B cell (primary cell): ENCODE data around the gene PAFAH2. TPM values are rescaled to one million over a fixed set of nuclear protein-coding genes. Genes with fewer than 3 reads are reported as not detected.
"Not testable (repeated sequence)": the region's sequence is repeated elsewhere in the genome, so short reads cannot be mapped to it uniquely, and the experiment has no call there.

Source experiments
- ATAC-seq: fragments of 200-7000 bp; cut with Tn5 transposase; one replicate; pipeline ENCODE4 v1.10.0; 2021; ENCODE audit warnings: low read depth, mild to moderate bottlenecking, moderate number of reproducible peaks, moderate library complexity
- CTCF ChIA-PET: fragments of 350-600 bp; sonication (Branson Sonifier 250); formaldehyde crosslinking; loops from one replicate; lab custom pipeline; 2021; ENCODE audit warnings: antibody characterized with exemption, inconsistent platforms; lab: Charles Lee
- POLR2A ChIA-PET: fragments of 350-600 bp; sonication (Branson Sonifier 250); formaldehyde crosslinking; loops from one replicate; lab custom pipeline; 2021; ENCODE audit warnings: antibody characterized with exemption; lab: Charles Lee
- DNase-seq: peaks from one replicate; pipeline ENCODE4 v3.0.0; 2013
- H2AFZ ChIP-seq: 2 replicates; pipeline ENCODE4 v1.6.1; 2012; ENCODE audit warnings: mild to moderate bottlenecking, low read depth, low read length; ENCODE audit not compliant: insufficient read depth, poor library complexity, severe bottlenecking
- H3K27ac ChIP-seq, 2 donors: 1 replicate in 1 of 2; 2 replicates in 1 of 2; pipeline ENCODE4 v1.5.1; 2012 to 2013; ENCODE audit warnings: low read length in 2 of 2, mild to moderate bottlenecking in 2 of 2, moderate library complexity in 1 of 2
- H3K27me3 ChIP-seq, 4 experiments: fragments of 200-600 bp in 1 of 4; sonication (generic) in 1 of 4; replicated peaks in 1 of 4; 1 replicate in 2 of 4; 2 replicates in 2 of 4; pipeline versions ENCODE4 v1.6.1 to v1.7.0; 2013 to 2016; ENCODE audit warnings: low read length in 3 of 4, mild to moderate bottlenecking in 2 of 4, mixed read lengths in 1 of 4, moderate library complexity in 1 of 4; ENCODE audit not compliant: insufficient read depth in 4 of 4, control insufficient read depth in 3 of 4; ENCODE audit errors: control extremely low read depth in 1 of 4
- H3K36me3 ChIP-seq, 2 experiments: replicated peaks in 1 of 2; 1 replicate in 1 of 2; 2 replicates in 1 of 2; pipeline versions ENCODE4 v1.6.1 to v1.7.1; 2013; ENCODE audit warnings: low read length in 1 of 2; ENCODE audit not compliant: insufficient read depth in 2 of 2, control insufficient read depth in 1 of 2; ENCODE audit errors: control extremely low read depth in 1 of 2, extremely low read depth in 1 of 2
- H3K4me1 ChIP-seq, 2 donors: fragments of 200-600 bp in 1 of 2; sonication (generic) in 1 of 2; 1 replicate in 1 of 2; 2 replicates in 1 of 2; pipeline versions ENCODE4 v1.5.1 to v1.6.1; 2013 to 2017; ENCODE audit warnings: low read length in 2 of 2; ENCODE audit not compliant: control insufficient read depth in 2 of 2, insufficient read depth in 2 of 2
- H3K4me2 ChIP-seq: replicated peaks from 2 replicates; pipeline ENCODE3; 2012; ENCODE audit warnings: mild to moderate bottlenecking, low read depth, low read length; ENCODE audit not compliant: poor library complexity, severe bottlenecking
- H3K4me3 ChIP-seq, 5 experiments: fragments of 200-600 bp in 1 of 5; sonication (generic) in 1 of 5; 1 replicate in 3 of 5; 2 replicates in 2 of 5; pipeline versions ENCODE4 v1.5.1 to v1.7.0; 2011 to 2016; ENCODE audit warnings: low read length in 4 of 5, mild to moderate bottlenecking in 4 of 5, low read depth in 2 of 5, control low read depth in 1 of 5, moderate library complexity in 1 of 5; ENCODE audit not compliant: insufficient read depth in 1 of 5; ENCODE audit errors: control extremely low read depth in 1 of 5, extremely low read depth in 1 of 5
- H3K79me2 ChIP-seq: fragments of 200-600 bp; sonication (generic); one replicate; pipeline ENCODE4 v1.6.0; 2016; ENCODE audit warnings: low read length; ENCODE audit not compliant: control insufficient read depth, insufficient read depth
- H3K9ac ChIP-seq: fragments of 200-600 bp; sonication (generic); 2 replicates; pipeline ENCODE4 v1.6.1; 2017; ENCODE audit warnings: mild to moderate bottlenecking, low read length, moderate library complexity
- H3K9me3 ChIP-seq, 3 donors: one replicate each; pipeline versions ENCODE4 v1.6.1 to v1.7.1; 2013; ENCODE audit warnings: low read length in 2 of 3; ENCODE audit not compliant: control insufficient read depth in 2 of 3, insufficient read depth in 1 of 3; ENCODE audit errors: control extremely low read depth in 1 of 3
- H4K20me1 ChIP-seq: 2 replicates; pipeline ENCODE4 v1.6.0; 2012; ENCODE audit warnings: mild to moderate bottlenecking, low read length; ENCODE audit not compliant: insufficient read depth, control insufficient read depth, poor library complexity, severe bottlenecking
- H3K27ac Mint-ChIP-seq: one replicate; pipeline ENCODE4 v1.8.0; 2021; ENCODE audit warnings: mixed read lengths
- H3K27me3 Mint-ChIP-seq: one replicate; pipeline ENCODE4 v1.8.0; 2021; ENCODE audit warnings: mixed read lengths
- H3K4me1 Mint-ChIP-seq: one replicate; pipeline ENCODE4 v1.8.0; 2021; ENCODE audit warnings: mixed read lengths
- H3K4me3 Mint-ChIP-seq: one replicate; pipeline ENCODE4 v1.8.0; 2021; ENCODE audit warnings: mixed read lengths
- H3K9me3 Mint-ChIP-seq: one replicate; pipeline ENCODE4 v1.8.0; 2022; ENCODE audit warnings: mixed read lengths; ENCODE audit not compliant: insufficient read depth
- CTCF ChIP-seq: fragments of 200-600 bp; IDR thresholded peaks from one replicate; pipeline ENCODE4 v1.8.0; 2022; ENCODE audit warnings: antibody characterized with exemption, mild to moderate bottlenecking
- EZH2 ChIP-seq: IDR thresholded peaks from 2 replicates; pipeline ENCODE4 v1.6.1; 2012; ENCODE audit warnings: borderline replicate concordance, low read depth, mild to moderate bottlenecking, moderate library complexity, low read length; ENCODE audit not compliant: insufficient read depth, poor library complexity, severe bottlenecking
- WGBS: methylation state at CpG from one replicate; pipeline ENCODE4 v1.1.5; 2013; ENCODE audit warnings: missing lambda C conversion rate; ENCODE audit not compliant: insufficient coverage; 5-methylcytosine and 5-hydroxymethylcytosine counted together
- intact Hi-C: fragments of 100-400 bp; cut with micrococcal nuclease; formaldehyde crosslinking; loops from one replicate; pipeline ENCODE4 v1.10.0; 2022
- polyA plus RNA-seq: library from polyadenylated mRNA; depleted of rRNA; stranded (reverse); fragments of >200 nt; gene quantifications from 2 replicates; pipeline ENCODE4 v1.2.3, GENCODE V29; 2012
- total RNA-seq, 2 donors: library from RNA; stranded (reverse); fragments of 120-200 nt in 1 of 2; gene quantifications; 1 replicate in 1 of 2; 2 replicates in 1 of 2; pipeline versions ENCODE4 v1.2.3 to v1.2.4, GENCODE V29; 2013 to 2022

The PAFAH2 gene
- total and polyA plus RNA-seq, 2 donors (not counting 1 experiment from before 2014, with no cell fraction given) = 5.1 to 8.8 TPM

GRCh38 chr1:25936947-25937346 is 60.9 kb downstream of the PAFAH2 start:
- Histone ChIP-seq H3K4me2 (no peak overlapping the region), H3K9ac (no peak overlapping the region), H3K36me3 (no peaks in the 10 kb centered on the region), H2AFZ (no peak overlapping the region), H3K27me3 (no peaks in the 10 kb centered on the region), H3K4me1 (no peaks in the 10 kb centered on the region), H3K4me3 (no peak overlapping the region), H4K20me1 (no peaks in the 10 kb centered on the region), H3K9me3 (peaks cover 0 to 5% (median 0%) of the 10 kb centered on the region in 3 donors), H3K27ac (no peak overlapping the region), H3K79me2 (no peaks in the 10 kb centered on the region)
- H3K27ac Mint-ChIP-seq = no peak overlapping the region
- ChIA-PET POLR2A (no interaction called here), CTCF (no interaction called here)
- peaks cover 12% of the 10 kb centered on the region for H3K27me3 Mint-ChIP-seq
- TF ChIP-seq EZH2 (no peak), CTCF (no peak)
- H3K9me3 Mint-ChIP-seq = no peaks in the 10 kb centered on the region
- H3K4me3 Mint-ChIP-seq = no peak overlapping the region
- 100% methylated on average over 1 of the region's 4 CpGs for WGBS
- no peak for ATAC-seq
- H3K4me1 Mint-ChIP-seq = no peaks in the 10 kb centered on the region
- no peak for DNase-seq
- intact Hi-C loops = no loop called here

GRCh38 chr1:25933479-25934365 is 64.1 kb downstream of the PAFAH2 start:
- CTCF ChIA-PET = interaction anchor here (0.9 kb wide), 1 partner anchor 11 kb away, joined by 3 read pairs; no protein-coding TSS in a partner anchor
- intact Hi-C loops = no loop called here
- Mint-ChIP-seq H3K4me3 (no peak overlapping the region), H3K4me1 (no peaks in the 10 kb centered on the region), H3K9me3 (no peaks in the 10 kb centered on the region), H3K27ac (no peak overlapping the region), H3K27me3 (peaks cover 29% of the 10 kb centered on the region)
- no peaks in the 10 kb centered on the region for H3K79me2 ChIP-seq
- H4K20me1 ChIP-seq = no peaks in the 10 kb centered on the region
- no peaks in the 10 kb centered on the region for H3K27me3 ChIP-seq
- H3K4me2 ChIP-seq = no peak overlapping the region
- TF ChIP-seq CTCF (no peak), EZH2 (no peak)
- DNase-seq (no peak), ATAC-seq (no peak)
- H3K4me3 ChIP-seq = no peak overlapping the region
- no peak overlapping the region for H3K27ac ChIP-seq
- 80% methylated on average over 8 of the region's 13 CpGs for WGBS
- no peak overlapping the region for H2AFZ ChIP-seq
- no peaks in the 10 kb centered on the region for H3K4me1 ChIP-seq
- no peaks in the 10 kb centered on the region for H3K36me3 ChIP-seq
- no peaks in the 10 kb centered on the region for H3K9me3 ChIP-seq
- no peak overlapping the region for H3K9ac ChIP-seq
- POLR2A ChIA-PET = interaction anchor here (0.6 kb wide), 1 partner anchor 451 kb away, joined by 6 read pairs; no protein-coding TSS in a partner anchor

GRCh38 chr1:25932811-25933400 is 65.0 kb downstream of the PAFAH2 start:
- H3K79me2 ChIP-seq, intact Hi-C loops, H3K36me3 ChIP-seq, H3K4me2 ChIP-seq, H3K4me3 ChIP-seq, H3K4me3 Mint-ChIP-seq, H3K27ac ChIP-seq, H2AFZ ChIP-seq, H3K9ac ChIP-seq, H3K4me1 Mint-ChIP-seq, H3K4me1 ChIP-seq, DNase-seq, H3K27ac Mint-ChIP-seq, H3K9me3 Mint-ChIP-seq, H3K9me3 ChIP-seq, POLR2A ChIA-PET, H3K27me3 ChIP-seq, H4K20me1 ChIP-seq, ATAC-seq: not testable (repeated sequence)
- H3K27me3 Mint-ChIP-seq = peaks cover 29% of the 10 kb centered on the region
- CTCF ChIA-PET = interaction anchor here (0.9 kb wide), 1 partner anchor 11 kb away, joined by 3 read pairs; no protein-coding TSS in a partner anchor
- 92% methylated on average over 9 of the region's 12 CpGs for WGBS
